MV-4-11 (cell line): ENCODE data around the gene GRK6.

Experiments
- DNase-seq: peaks from one replicate; lab custom pipeline; 2025; lab: John Stamatoyannopoulos, UW

GRK6 gene

GRCh38 chr5:177440211-177440989 lies 13.9 kb downstream of the GRK6 start:
- DNase-seq = no peak

GRCh38 chr5:177440990-177441780 lies 14.7 kb downstream of the GRK6 start:
- no peak for DNase-seq

- DNase-seq = no peak
Observed at GRCh38 chr5:177442066-177442826, 15.8 kb downstream of the GRK6 start.

- no peak for DNase-seq
Observed at GRCh38 chr5:177443144-177443983, 16.9 kb downstream of the GRK6 start.

- DNase-seq = no peak
Observed at GRCh38 chr5:177444106-177445051, 17.9 kb downstream of the GRK6 start.

GRCh38 chr5:177445052-177445916 lies 18.8 kb downstream of the GRK6 start:
- DNase-seq = peak; percentile 25

GRCh38 chr5:177445917-177446199 lies 19.4 kb downstream of the GRK6 start:
- no peak for DNase-seq

GRCh38 chr5:177446200-177447065 lies 20.0 kb downstream of the GRK6 start, which contains the start of gene PRR7:
Gene PRR7, plus strand, starts transcription at chr5:177446814. Its CDS starts 8,254 bp downstream, at chr5:177455068.
- peak; percentile 64 for DNase-seq

- DNase-seq = no peak
Observed at GRCh38 chr5:177447066-177447610, 20.7 kb downstream of the GRK6 start.

- DNase-seq = no peak
Observed at GRCh38 chr5:177447611-177448243, 21.3 kb downstream of the GRK6 start.

- no peak for DNase-seq
Observed at GRCh38 chr5:177448244-177448950, 21.9 kb downstream of the GRK6 start.

- no peak for DNase-seq
Observed at GRCh38 chr5:177449140-177450061, 22.9 kb downstream of the GRK6 start.

GRCh38 chr5:177450667-177451424 lies 24.4 kb downstream of the GRK6 start:
- no peak for DNase-seq

- DNase-seq = no peak
Observed at GRCh38 chr5:177452688-177453638, 26.5 kb downstream of the GRK6 start.
